NCI-H226 (cell line): ENCODE data around the gene PEDS1.
"Not testable (repeated sequence)": the region's sequence is repeated elsewhere in the genome, so short reads cannot be mapped to it uniquely, and the experiment has no call there.

Source experiments
- DNase-seq: peaks from one replicate; pipeline ENCODE4 v3.0.0-alpha.2; 2015

Gene PEDS1

DNA sequence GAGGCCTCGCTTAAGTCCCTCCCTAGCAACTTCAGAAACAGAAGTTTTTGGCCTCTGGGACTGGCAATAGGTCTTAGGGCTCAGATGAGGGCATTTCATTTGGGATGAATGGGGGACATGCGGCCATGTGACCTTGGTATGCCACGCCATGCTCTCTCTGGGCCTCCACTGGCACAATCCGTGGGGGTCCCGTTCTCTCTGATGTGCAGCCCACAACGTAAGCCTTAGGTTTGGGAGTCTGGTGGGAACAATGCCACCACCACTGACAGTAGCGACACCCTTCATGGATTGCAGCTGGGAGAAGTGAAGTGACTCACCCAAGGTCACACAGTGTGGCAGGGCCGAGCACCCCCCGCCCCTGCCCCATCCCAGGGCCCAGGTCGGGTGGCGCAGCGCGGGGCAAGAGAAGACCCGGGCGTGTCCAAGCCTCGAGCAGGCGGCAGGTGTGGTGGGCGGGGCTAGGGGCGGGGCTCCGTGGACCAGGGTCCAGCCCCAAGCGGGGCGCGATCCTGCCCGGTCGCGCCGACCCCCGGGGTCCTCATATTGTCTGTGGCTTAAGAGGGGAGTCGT, 36.2 kb upstream of the PEDS1 start:
- DNase-seq: no peak

DNA sequence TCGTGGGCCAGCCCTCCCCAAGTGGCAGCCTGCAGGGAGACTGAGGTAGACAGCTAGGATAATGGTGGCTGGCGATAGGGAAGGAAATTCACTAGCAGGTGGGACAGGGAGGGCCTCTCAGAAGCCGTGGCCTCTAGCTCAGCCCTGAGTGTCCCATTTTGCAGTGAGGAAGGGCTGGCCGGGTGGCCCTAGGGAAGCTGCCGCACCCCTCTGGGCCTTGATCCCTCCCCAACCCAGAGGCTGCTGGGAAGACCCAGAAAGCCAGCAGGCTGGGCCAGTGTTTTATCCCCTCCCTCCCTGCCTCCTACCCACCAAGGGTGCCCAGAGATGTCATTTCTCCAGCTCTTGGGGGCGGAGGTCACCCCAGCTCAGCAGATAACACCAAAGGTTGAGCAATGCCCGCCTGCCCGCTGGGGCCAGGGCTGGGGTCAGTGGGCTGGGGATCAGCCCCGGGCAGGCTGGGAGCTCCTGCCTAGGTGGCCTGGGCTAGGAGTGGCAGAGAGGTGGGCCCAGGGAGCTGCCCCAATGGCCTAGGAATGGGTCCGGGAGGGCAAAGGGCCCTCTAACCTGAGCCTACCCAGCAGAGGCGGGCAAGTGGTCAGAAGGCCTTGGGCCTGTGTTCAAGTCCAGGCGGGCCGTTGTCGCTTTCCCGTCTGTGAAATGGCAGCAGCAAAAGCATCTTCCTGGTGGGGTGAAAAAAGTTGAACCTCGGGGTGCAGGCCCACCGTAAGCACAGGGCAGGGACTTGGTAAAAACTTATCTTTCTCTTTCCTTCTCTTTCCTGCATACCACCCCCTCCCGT, 35.6 kb upstream of the PEDS1 start:
- DNase-seq: no peak

DNA sequence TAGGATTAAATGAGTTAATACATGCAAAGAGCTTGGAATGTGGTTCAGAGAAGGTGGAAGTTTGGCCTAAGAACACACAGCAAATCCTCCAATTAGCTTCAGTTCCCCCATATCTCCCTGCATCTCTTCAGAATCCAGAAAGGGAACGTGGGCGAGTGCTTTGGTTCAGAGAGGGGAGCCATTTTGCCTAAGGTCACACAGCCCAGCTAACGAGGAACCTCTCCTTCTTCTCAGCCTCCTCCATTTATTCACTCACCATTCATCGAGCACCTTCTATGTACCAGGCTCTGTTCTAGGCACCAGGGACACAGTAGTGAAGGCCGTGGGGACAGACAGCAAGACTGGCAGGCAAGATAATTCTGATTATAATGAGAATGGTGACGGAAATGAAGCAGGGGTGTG, 34.8 kb upstream of the PEDS1 start:
- no peak for DNase-seq

DNA sequence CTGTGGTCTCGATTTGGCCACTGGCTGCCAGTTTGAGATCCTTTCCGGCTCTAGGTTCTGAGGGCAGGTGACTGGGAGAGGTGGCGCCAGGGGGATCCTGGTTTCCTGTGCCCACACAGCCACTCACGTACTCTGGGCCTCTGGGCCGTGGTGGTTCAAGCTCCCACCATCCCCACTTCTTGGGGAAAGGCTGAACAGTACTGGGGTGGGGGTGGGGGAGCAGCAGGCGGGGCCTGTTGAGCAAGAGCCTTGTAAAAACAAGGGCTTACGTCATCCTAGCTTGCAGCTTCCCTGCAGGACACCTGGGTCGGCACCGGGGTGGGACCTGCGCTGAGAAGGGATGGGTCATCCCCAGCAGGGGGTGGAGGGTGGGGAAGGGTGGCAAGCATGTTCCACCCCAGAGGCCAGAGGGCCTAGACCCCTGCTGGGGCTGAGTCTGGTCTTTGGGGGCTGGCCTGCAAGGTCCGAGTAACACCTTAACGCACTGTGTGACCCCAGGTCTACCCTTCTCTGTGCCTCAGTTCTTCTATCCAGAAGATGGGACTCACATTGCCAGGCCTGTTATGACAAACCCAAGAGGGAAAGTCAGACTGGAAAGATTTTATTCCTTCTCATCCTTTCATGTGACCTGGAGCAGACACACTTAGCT, 34.0 kb upstream of the PEDS1 start:
- DNase-seq: peak; percentile 59

DNA sequence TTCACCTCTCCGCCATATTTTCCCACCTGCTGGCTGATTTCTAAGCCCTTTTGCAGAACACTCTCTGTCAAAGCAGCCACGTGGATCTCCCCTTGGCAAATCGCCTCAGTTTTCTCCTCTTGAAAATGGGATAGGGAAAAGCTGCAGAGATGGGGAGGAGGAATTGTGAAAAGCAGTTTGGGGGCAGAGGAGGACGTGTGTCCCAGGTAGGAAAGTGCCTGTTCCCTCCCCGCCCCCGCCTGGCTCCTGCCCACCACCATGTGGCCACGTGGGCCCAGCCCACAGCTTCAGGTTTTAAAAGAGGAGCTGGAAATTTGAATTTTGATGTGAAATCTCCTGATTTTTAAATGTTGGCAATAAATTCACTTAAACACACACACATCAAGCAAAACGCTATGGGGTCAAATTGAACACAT, 33.5 kb upstream of the PEDS1 start:
- DNase-seq: no peak

DNA sequence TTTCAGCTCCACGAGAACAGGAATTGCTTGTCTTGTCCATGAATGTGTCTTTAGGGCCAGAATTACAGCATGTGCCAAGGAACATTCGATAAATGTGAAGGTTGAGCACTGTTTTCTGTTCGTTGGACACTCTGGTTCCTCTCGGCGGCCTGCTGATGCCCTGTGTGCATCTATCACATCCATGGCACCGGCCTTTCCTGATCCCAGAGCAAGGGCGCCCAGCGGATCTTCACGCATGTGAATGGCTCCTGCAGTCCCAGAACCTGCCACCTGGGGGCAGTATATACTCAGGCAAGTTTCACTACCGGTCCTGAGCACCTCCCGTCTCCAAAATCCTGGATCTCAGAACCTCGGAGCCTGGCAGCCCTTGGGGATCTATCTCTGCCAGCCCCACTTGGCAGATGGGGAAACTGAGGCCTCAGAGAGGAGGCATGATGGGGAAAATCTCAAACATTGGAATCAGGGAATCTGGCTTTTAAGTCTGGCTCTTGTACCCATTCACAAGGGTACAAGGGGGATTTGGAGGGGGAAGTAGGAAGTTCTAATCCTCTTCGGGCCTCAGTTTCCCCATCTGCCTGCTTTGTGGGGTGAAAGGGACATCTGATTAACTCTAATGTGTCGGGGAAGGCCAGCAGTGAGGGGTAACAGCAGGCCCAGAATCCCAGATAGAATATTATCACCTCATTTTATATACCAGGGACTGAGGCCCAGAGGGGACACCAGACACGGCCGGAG, 32.8 kb upstream of the PEDS1 start:
- DNase-seq: peak; percentile 75

DNA sequence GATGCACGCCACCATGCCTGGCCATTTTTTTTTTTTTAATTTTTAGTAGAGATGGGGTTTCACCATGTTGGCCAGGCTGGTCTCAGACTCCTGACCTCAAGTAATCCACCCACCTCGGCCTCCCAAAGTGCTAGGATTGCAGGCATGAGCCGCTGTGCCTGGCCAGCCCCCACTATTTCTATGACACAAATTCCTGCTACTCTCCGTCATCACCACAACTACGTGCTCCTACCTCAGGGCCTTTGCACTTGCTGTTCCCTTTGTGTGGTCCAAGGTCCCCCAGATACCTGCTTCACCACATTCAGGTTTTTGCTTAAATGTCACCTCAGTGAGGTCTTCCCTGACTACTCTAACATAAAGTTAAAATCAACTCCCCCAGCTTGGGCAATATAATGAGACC, 31.9 kb upstream of the PEDS1 start:
- DNase-seq: no peak

DNA sequence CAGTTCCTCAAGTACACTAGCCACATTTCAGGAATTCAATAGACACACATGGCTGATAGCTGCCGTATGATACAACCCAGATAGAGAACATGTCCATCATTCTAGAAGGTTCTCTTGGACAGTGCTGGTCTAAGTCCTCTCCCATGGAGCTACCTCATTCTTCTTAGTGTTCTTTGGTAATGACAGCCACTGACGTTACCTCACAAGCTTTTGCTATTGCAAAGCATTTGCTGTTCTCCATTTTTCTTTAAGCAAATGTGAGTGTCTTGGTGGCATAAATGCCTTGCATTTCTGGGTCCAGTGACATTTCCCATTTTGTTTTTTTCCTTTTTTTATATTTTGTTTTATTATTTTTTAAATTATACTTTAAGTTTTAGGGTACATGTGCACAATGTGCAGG, 28.8 kb upstream of the PEDS1 start:
- DNase-seq: no peak

DNA sequence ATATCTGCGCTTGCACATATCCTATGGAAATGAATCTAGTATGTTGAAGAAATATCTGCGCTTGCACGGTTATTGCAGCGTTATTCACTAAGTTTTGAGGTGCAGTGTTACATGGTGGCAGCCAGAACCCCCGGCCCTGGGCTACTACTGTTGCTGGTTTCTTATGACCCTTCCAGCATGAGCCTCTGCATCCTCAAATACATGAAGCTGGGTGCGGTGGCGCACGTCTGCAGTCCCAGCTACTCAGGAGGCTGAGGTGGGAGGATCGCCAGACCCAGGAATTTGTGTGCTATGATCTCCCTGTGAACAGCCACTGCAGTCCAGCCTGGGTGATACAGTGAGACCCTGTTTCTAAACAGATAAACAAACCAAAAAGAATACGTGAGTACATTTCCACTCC, 27.8 kb upstream of the PEDS1 start:
- no peak for DNase-seq

DNA sequence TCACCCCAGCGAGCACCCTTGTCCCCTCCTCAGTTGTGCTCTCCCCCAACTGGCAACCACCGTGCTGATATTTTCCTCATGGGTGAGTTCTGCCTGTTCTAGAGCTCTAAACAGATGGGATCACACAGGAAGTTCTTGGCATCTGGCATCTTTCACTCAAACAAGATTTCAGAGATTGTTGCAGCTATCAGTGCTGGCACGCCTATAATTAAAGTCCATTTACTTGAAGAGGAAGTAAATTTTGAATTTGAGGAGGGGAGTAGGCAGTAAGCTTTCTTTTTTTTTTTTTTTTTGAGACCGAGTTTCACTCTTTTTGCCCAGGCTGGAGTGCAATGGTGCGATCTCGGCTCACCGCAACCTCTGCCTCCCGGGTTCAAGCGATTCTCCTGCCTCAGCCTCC, 25.1 kb upstream of the PEDS1 start:
- DNase-seq: not testable (repeated sequence)

DNA sequence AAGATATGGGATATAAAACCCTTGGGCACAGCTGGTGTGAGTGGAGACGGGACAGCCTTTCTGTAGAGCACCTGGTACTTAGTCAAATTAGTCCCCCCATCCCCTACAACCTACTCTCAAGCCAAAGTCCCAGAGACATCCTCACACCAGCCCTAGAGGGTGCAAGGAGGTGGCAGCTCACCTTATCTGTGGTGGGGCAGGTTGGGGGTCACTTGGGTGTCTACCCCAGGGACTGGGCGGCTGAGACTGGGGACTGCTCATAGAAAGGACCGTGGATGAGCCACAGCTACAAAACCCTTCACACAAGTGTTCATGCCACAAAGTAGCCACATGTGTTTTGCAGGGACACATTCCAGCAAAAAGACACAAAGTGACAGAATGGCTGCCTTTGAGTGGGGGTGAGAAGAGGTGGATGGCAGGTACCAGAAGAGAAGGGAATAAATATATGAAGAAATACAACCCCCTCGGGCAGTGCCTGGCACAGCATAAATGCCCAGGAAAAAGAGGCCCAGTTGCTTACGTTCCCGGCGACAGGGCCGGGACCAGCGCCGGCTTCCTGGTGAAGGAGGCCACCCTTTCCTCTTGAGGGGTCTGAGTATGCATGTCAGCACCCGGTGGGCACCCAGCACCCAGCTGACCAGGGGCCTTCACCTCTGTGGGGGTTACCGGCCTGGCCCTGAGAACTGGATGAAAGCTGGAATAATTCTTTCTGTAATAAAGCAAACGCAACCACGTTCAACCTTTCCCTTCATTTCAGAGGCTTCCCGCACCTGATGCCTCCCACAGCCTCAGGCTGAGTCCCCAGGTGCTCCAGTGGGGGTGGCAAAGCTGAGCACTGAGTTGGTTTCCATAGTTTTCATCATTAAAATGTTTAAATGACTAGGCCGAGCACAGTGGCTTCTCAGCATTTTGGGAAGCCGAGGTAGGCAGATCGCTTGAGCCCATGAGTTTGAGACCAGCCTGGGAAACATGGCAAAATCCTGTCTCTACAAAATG, 22.7 kb upstream of the PEDS1 start:
- DNase-seq: no peak

DNA sequence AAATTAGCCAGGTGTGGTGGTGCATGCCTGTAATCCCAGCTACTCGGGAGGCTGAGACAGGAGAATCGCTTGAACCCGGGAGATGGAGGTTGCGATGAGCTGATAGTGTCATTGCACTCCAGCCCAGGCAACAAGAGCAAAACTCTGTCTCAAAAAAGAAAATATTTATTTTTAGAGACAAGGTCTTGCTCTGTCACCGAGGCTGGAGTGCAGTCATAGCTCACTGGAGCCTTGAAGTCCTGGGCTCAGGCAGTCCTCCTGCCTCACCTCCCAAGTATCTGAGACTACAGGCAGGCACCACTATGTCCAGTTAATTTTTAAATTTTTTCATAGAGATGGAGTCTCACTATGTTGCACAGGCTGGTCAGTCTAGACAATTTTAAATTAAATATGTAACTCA, 20.9 kb upstream of the PEDS1 start:
- DNase-seq: no peak

DNA sequence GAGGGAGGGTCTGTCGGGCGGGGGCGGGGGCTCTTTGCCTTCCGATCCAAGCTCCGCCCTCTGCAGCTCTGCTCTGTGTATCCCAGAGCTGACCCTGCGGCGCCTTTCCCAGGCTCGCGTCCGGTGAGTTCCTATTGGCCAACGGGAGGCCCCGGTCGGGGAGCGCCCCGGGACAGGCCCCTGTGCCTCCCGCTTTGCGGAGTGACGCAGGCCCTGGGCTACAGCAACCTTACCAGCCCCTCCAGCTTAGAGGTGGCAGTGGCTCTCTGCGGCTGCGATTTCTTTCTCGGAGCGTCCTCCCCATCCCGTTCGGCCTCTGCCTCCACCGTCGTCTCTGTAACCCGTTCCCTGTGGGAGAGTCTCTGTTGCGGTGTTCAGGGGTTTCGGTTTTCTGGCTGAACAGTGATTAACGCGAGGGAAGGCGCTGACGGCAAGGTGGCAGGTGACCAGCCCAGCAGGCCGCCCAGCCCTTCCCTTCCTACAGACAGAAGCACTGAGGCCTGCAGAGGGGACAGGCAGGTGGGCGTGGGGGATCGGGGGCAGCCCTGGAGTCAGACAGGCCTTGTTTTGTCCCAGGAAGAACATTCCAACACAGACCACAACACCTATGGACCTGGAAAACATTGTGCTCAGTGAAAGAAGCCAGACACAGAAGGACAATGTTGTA, 19.0 kb upstream of the PEDS1 start:
- peak; percentile 59 for DNase-seq

DNA sequence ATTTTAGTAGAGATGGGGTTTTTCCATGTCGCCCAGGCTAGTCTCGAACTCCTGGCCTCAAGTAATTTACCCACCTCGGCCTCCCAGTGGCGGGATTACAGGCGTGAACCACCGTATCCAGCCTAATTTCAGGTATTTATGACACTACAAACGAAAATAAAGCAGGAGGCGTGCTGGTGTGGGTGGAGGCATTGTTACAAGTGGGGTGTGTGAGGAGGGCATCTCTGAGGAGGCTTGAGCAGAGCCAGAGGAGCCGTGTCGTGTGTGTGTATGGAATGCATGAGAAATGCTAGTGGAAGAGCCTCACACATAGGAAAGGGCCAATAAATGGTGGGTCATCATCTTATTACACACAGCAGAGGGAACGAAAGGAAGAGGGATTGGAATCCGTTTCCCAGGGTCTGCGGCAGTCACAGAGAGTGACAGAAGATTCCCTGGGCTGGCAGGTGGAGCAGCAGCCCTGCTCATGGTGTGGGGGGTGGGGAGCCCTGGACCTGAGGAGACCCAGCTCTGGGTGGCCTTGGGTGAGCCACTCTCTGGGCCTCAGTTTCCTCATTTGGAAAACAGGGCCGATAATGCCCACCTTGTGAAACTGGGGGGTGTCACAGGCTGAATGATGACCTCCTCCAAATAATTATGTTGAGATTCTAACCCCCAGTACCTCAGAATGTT, 17.2 kb upstream of the PEDS1 start:
- DNase-seq: no peak

DNA sequence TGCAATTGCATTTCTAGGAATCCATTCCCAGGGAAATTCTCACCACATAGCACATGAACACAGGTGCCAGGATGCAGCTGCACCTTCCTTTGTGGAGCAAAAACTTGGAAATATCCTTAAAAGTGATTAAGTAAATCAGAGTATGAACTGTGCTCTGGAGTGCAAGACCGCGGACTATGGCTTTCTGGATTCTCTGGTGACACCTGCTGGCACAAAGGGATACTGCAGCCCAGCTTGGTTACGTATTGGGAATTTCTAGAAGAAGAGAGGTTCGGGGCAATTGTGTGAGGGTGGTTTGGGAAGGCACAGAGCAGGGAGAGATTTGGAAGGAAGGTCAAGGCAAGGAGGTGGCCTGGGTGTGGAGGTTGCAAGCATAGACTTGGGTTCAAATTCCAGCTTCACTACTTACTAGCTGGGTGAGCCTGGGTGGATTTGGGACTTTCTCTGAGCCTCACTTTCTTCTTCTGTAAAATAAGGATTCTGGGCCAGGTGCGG, 15.9 kb upstream of the PEDS1 start:
- peak; percentile 59 for DNase-seq

DNA sequence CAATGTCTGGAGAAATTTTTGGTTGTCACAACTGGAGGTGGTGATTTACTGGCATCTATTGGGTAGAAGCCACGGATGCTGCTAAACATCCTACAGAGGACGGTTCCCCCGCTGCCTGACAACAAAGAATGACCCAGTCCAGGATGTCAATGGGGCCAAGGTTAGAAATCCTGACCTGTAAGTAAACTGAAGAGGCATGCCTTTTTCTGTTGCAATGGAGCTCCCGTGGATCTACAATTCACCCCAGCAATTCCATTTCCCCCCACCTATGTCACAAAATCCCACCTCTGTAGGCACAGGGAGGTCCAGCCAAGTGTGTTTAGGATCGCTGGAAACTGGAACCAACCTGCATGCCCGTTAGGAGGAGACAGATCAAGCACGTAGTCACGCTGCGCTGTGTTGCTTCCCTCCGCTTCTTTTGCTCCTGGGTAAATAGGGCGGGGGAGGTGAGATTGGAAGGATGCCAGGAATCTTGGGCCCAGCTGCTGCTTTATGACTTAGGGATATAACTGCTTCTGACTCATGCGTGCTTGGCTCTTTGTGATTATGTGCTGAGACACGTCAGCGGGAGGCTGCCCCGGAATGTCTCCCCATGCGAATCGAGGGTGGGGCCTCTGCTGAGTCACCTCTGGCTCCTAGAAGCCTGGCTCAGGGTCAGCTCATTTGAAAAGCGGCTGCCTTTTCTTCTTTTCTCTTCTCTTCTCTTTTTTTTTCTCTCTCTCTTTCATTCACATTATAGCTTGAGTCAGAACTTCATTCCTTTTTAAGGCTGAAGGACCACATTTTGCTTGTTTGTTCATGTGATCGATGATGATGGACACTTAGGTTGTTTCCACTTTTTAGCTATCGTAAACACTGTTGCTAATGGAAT, 12.4 kb upstream of the PEDS1 start:
- DNase-seq: peak; percentile 100

DNA sequence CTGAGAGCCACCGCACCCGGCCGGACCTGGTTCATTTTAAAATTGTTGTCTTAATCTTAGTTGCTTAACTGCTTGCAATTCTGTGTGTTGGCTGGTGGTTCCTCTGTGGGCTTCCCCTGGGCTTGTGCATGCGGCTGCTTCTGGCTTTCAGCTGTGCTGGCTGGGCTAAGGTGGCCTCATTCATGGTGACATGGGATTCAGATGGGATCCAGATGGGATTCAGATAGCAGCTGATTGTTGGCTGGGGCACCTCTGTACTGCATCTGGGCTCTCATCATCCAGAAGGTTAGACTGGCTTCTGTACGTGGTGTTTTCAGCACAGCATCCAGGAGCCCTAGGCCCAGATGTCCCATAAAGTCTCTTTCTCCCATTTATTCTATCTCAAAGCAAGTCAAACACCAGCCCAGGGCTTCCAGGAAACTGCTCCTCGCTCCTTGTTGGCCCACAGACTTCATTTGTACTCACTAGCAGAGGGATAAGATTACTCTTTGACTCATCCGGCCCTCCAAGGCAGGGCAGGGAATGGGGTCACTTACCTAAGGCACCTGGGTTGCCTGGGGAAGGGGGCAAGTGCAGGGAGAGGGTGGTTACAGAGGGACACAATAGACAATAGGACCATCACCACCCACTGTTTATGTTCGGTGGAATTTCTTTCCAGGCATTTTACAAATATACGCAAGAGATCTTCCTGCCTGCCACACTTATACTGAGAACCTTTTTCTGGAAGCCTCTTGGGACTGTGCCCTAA, 10.2 kb upstream of the PEDS1 start:
- no peak for DNase-seq

DNA sequence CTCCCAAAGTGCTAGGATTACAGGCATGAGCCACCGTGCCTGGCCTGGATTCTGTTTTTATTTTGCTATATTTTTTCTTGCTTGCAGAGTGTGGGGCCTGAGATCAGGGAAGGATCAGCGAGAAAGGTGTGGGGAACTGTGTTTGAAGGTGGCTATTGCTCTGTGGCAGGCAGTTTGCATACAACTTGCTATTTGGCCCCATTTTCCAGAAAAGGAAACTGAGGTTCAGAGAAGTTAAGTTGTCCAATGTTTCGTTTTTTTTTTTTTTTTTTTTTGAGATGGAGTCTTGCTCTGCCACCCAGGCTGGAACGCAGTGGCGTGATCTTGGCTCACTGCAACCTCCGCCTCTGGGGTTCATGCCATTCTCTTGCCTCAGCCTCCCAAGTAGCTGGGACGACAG, 8.0 kb upstream of the PEDS1 start:
- not testable (repeated sequence) for DNase-seq

DNA sequence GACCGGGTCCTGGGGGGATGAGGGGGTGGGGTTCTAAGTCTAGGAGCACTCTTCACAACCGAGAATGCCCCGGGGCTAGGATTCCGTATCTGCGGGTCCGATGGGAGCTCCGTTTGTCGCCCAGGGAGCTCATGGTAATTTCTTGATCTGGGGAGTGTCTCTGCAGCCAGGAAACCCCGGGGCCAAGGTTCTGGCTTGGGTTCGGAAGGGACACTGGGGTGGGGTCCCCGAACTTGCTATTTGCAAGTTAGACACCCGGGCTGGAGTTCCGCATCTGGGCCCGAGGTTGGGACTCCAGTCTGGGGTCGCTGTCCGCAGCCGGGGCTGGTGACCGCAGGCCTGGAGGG, 397 bp downstream of the PEDS1 start:
- no peak for DNase-seq
